Neural cell (in vitro differentiated cells): ENCODE data around the gene PPM1H. TPM values are rescaled to one million over a fixed set of nuclear protein-coding genes. Genes with fewer than 3 reads are reported as not detected.

ENCODE experiments used
- H2AFZ ChIP-seq: fragments of 200-600, 300-800 bp; sonication (generic), shearing (Covaris generic); 2 replicates; pipeline ENCODE4 v1.6.0; 2014; ENCODE audit warnings: low read depth, mild to moderate bottlenecking, antibody characterized with exemption, low read length, moderate library complexity
- H3F3A ChIP-seq: fragments of 200-600 bp; shearing (Covaris generic); 2 replicates; pipeline ENCODE4 v1.6.1; 2016; ENCODE audit warnings: mild to moderate bottlenecking, moderate library complexity, mixed read lengths, antibody characterized with exemption, low read length; ENCODE audit not compliant: insufficient read depth, poor library complexity, severe bottlenecking
- H3K27ac ChIP-seq: fragments of 200-600, 300-800 bp; sonication (generic), shearing (Covaris generic); 2 replicates; pipeline ENCODE4 v1.5.1; 2014; ENCODE audit warnings: mild to moderate bottlenecking, low read length, moderate library complexity
- H3K27me3 ChIP-seq: fragments of 300-800, 200-600 bp; sonication (generic), shearing (Covaris generic); 2 replicates; pipeline ENCODE4 v1.6.0; 2014; ENCODE audit warnings: mild to moderate bottlenecking, low read depth, low read length, moderate library complexity; ENCODE audit not compliant: insufficient read depth
- H3K36me3 ChIP-seq: fragments of 300-800, 200-600 bp; sonication (generic), shearing (Covaris generic); 2 replicates; pipeline ENCODE4 v1.5.1; 2014; ENCODE audit warnings: mild to moderate bottlenecking, antibody characterized with exemption, low read length, moderate library complexity; ENCODE audit not compliant: insufficient read depth
- H3K4me2 ChIP-seq: fragments of 300-800, 200-600 bp; sonication (generic), shearing (Covaris generic); 2 replicates; pipeline ENCODE4 v1.6.0; 2014; ENCODE audit warnings: mild to moderate bottlenecking, low read length
- H3K4me3 ChIP-seq: fragments of 300-800, 200-600 bp; sonication (generic), shearing (Covaris generic); 2 replicates; pipeline ENCODE4 v1.5.1; 2014; ENCODE audit warnings: mild to moderate bottlenecking, low read length, moderate library complexity
- H3K79me2 ChIP-seq: fragments of 200-600 bp; shearing (Covaris generic); replicated peaks from 2 replicates; pipeline ENCODE4 v1.6.0; 2014; ENCODE audit warnings: mild to moderate bottlenecking, low read length, moderate library complexity; ENCODE audit not compliant: insufficient read depth
- H3K9ac ChIP-seq: fragments of 300-800, 200-600 bp; sonication (generic), shearing (Covaris generic); 2 replicates; pipeline ENCODE4 v1.6.1; 2016; ENCODE audit warnings: mild to moderate bottlenecking, low read length, mixed read lengths
- H3K9me2 ChIP-seq: fragments of 200-600 bp; shearing (Covaris generic); 2 replicates; pipeline ENCODE4 v1.6.1; 2016; ENCODE audit warnings: mild to moderate bottlenecking, low read length, mixed read lengths; ENCODE audit not compliant: insufficient read depth
- H3K9me3 ChIP-seq: fragments of 200-600, 300-800 bp; sonication (generic), shearing (Covaris generic); 2 replicates; pipeline ENCODE4 v1.6.1; 2016; ENCODE audit warnings: mild to moderate bottlenecking, mixed run types, low read length, moderate library complexity, mixed read lengths
- H4K20me1 ChIP-seq: fragments of 200-600 bp; shearing (Covaris generic); 2 replicates; pipeline ENCODE4 v1.6.1; 2016; ENCODE audit warnings: mild to moderate bottlenecking, mixed run types; ENCODE audit not compliant: insufficient read depth
- CTCF ChIP-seq: fragments of 450-650 bp; IDR thresholded peaks from 2 replicates; pipeline ENCODE4 v1.5.1; 2014; ENCODE audit warnings: antibody characterized with exemption, mild to moderate bottlenecking, moderate library complexity; ENCODE audit not compliant: poor library complexity, severe bottlenecking
- EP300 ChIP-seq: fragments of 450-650 bp; conservative IDR thresholded peaks from 2 replicates; pipeline ENCODE4 v1.6.1; 2014; ENCODE audit warnings: antibody characterized with exemption, mild to moderate bottlenecking, moderate library complexity; ENCODE audit not compliant: poor library complexity, severe bottlenecking
- EZH2 ChIP-seq: fragments of 200-600, 300-800 bp; shearing (Covaris generic), sonication (generic); IDR thresholded peaks from 2 replicates; pipeline ENCODE4 v1.6.1; 2014; ENCODE audit warnings: antibody characterized with exemption, low read length, borderline replicate concordance, mild to moderate bottlenecking; ENCODE audit not compliant: insufficient read depth, poor library complexity, severe bottlenecking
- MXI1 ChIP-seq: fragments of 450-650 bp; conservative IDR thresholded peaks from 2 replicates; pipeline ENCODE4 v1.6.1; 2014; ENCODE audit warnings: antibody characterized with exemption, mild to moderate bottlenecking; ENCODE audit not compliant: poor library complexity, severe bottlenecking
- POLR2AphosphoS5 ChIP-seq: IDR thresholded peaks from 2 replicates; pipeline ENCODE4 v1.6.1; 2012
- RAD21 ChIP-seq: fragments of 450-650 bp; conservative IDR thresholded peaks from 2 replicates; pipeline ENCODE4 v1.6.1; 2014; ENCODE audit warnings: antibody characterized with exemption, mild to moderate bottlenecking, moderate library complexity
- SMC3 ChIP-seq: fragments of 450-650 bp; conservative IDR thresholded peaks from 2 replicates; pipeline ENCODE4 v1.6.1; 2014; ENCODE audit warnings: antibody characterized with exemption, mild to moderate bottlenecking, moderate library complexity; ENCODE audit not compliant: poor library complexity
- TAF1 ChIP-seq: IDR thresholded peaks from 2 replicates; pipeline ENCODE4 v1.6.1; 2012; ENCODE audit warnings: low read depth
- polyA plus RNA-seq: library from polyadenylated mRNA; depleted of rRNA; stranded (reverse); fragments of >200 nt; gene quantifications from 2 replicates; pipeline ENCODE4 v1.2.3, GENCODE V29; 2014
- TF ChIP-seq, protein P1 (sequence below): IDR thresholded peaks from 2 replicates; pipeline ENCODE4 v1.6.1; 2012; ENCODE audit warnings: borderline replicate concordance

Gene PPM1H
- polyA plus RNA-seq, 1 donor from 2014 or later, result 3.9 TPM

- no peak for TF ChIP-seq MXI1
- TF ChIP-seq TAF1, result no peak
- TF ChIP-seq, protein P1, sequence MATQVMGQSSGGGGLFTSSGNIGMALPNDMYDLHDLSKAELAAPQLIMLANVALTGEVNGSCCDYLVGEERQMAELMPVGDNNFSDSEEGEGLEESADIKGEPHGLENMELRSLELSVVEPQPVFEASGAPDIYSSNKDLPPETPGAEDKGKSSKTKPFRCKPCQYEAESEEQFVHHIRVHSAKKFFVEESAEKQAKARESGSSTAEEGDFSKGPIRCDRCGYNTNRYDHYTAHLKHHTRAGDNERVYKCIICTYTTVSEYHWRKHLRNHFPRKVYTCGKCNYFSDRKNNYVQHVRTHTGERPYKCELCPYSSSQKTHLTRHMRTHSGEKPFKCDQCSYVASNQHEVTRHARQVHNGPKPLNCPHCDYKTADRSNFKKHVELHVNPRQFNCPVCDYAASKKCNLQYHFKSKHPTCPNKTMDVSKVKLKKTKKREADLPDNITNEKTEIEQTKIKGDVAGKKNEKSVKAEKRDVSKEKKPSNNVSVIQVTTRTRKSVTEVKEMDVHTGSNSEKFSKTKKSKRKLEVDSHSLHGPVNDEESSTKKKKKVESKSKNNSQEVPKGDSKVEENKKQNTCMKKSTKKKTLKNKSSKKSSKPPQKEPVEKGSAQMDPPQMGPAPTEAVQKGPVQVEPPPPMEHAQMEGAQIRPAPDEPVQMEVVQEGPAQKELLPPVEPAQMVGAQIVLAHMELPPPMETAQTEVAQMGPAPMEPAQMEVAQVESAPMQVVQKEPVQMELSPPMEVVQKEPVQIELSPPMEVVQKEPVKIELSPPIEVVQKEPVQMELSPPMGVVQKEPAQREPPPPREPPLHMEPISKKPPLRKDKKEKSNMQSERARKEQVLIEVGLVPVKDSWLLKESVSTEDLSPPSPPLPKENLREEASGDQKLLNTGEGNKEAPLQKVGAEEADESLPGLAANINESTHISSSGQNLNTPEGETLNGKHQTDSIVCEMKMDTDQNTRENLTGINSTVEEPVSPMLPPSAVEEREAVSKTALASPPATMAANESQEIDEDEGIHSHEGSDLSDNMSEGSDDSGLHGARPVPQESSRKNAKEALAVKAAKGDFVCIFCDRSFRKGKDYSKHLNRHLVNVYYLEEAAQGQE, result no peak
- TF ChIP-seq POLR2AphosphoS5, result no peak
- TF ChIP-seq RAD21, result no peak
- no peak for TF ChIP-seq SMC3
- no peak for TF ChIP-seq CTCF
- TF ChIP-seq EP300, result no peak
- TF ChIP-seq EZH2, result no peak
- H3K4me2 ChIP-seq, result no peak overlapping the region
- no peak overlapping the region for H3K4me3 ChIP-seq
- no peaks in the 10 kb centered on the region for H3K36me3 ChIP-seq
- no peaks in the 10 kb centered on the region for H3F3A ChIP-seq
- H3K9me2 ChIP-seq, result no peaks in the 10 kb centered on the region
- no peaks in the 10 kb centered on the region for H3K79me2 ChIP-seq
- no peak overlapping the region for H3K27ac ChIP-seq
- H3K9me3 ChIP-seq, result no peaks in the 10 kb centered on the region
- H3K27me3 ChIP-seq, result no peaks in the 10 kb centered on the region
- no peak overlapping the region for H3K9ac ChIP-seq
- no peak overlapping the region for H2AFZ ChIP-seq
- no peaks in the 10 kb centered on the region for H4K20me1 ChIP-seq
Measured at GRCh38 chr12:62681306-62681705, 253.6 kb downstream of the PPM1H start.

DNA sequence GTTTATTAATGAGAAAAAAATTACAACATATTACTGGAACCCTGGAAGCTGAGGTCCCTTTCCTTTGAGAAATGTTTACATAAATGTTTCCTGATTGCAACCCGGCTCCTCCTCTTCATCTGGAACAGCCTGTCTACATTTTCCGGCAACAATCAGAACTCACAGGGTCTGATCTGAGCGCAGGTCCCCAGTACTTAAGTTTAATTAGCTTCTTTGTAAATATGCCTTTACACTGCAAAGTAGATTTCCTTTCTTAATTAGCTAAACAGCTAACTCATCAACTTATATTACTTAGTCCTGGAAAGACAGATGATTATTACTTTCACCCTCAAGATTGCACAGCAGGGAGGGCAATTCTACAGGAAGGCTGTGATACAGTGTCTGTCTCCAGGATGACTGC lies 255.3 kb downstream of the PPM1H start:
- TF ChIP-seq RAD21, result no peak
- TF ChIP-seq, protein P1, result no peak
- no peak for TF ChIP-seq POLR2AphosphoS5
- TF ChIP-seq CTCF, result no peak
- no peak for TF ChIP-seq MXI1
- TF ChIP-seq TAF1, result no peak
- TF ChIP-seq EP300, result no peak
- TF ChIP-seq SMC3, result no peak
- no peak for TF ChIP-seq EZH2
- H3K9me3 ChIP-seq, result no peaks in the 10 kb centered on the region
- no peak overlapping the region for H3K4me2 ChIP-seq

More for the DNA sequence above, 255.3 kb downstream of the PPM1H start:
- Histone ChIP-seq H3K9ac (no peak overlapping the region), H2AFZ (no peak overlapping the region), H3K36me3 (no peaks in the 10 kb centered on the region), H3K79me2 (no peaks in the 10 kb centered on the region), H3K27ac (no peak overlapping the region), H3K9me2 (no peaks in the 10 kb centered on the region), H4K20me1 (no peaks in the 10 kb centered on the region), H3K27me3 (no peaks in the 10 kb centered on the region), H3K4me3 (no peak overlapping the region), H3F3A (no peaks in the 10 kb centered on the region)
